ENCODE data around the gene IRX5. TPM values are rescaled to one million over a fixed set of nuclear protein-coding genes. Genes with fewer than 3 reads are reported as not detected.

IRX5 gene
- total and polyA plus RNA-seq, 5 donors = 0.48 to 1.9 (median 1.7) TPM

DNA sequence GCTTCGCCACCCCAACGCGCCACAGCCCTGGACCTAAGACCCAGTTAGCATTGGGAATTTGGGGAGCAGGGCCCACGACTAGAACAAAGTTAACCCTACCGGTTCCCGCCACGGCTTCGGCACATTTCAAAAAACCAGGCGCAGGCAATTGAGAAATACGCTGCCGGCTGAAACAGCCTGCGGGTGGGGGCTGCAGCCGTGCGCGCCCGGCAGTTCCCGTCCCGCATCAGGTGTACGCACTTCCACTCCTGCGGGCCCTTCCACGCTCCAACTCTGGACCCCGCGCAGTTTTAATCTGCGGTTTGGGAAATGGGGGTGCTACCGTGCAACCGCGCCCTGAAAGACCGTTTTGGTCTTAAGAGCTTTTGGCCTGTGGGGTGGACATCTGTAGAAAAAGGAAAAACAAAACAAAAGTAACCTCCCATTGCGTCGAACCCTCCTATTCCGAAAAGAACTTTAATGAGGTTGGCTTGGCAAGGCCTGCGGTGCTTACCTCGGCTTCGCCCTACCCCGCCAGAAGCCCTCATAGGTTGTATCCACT lies 7.1 kb downstream of the IRX5 start:
- Histone ChIP-seq H3K27me3 (ENCODE audit: control insufficient read depth, insufficient read depth) (no peaks in the 10 kb centered on the region), H3K27ac (ENCODE audit: low read length) (no peak overlapping the region), H3K4me1 (ENCODE audit: control insufficient read depth, insufficient read depth, low read length) (peaks cover 3% of the 10 kb centered on the region), H3K9me3 (ENCODE audit: control insufficient read depth, low read length) (no peaks in the 10 kb centered on the region), H3K4me3 (ENCODE audit: low read length) (peak overlapping the region; percentile 24)
- ATAC-seq = peak in 1 of 2 donors; percentile 9
- intact Hi-C loops (cut with DNase I) = loop anchor here in 1 of 4 donors (10.0 kb wide), 1 partner anchor 653 kb away; the partner anchor contains the start of gene IRX3
- no peak for DNase-seq
- 14% methylated on average over 35 of the region's 35 CpGs for WGBS

GRCh38 chr16:54938212-54939028 lies 7.8 kb downstream of the IRX5 start:
- H3K27me3 ChIP-seq (ENCODE audit: control insufficient read depth, insufficient read depth) = no peaks in the 10 kb centered on the region
- ATAC-seq (peak; percentile 47 to 50), DNase-seq (peak; percentile 14 to 68 (median 60))
- no peak overlapping the region for H3K27ac ChIP-seq (ENCODE audit: low read length)
- no peaks in the 10 kb centered on the region for H3K9me3 ChIP-seq (ENCODE audit: control insufficient read depth, low read length)
- no peak overlapping the region for H3K4me3 ChIP-seq (ENCODE audit: low read length)
- H3K4me1 ChIP-seq (ENCODE audit: control insufficient read depth, insufficient read depth, low read length) = peaks cover 3% of the 10 kb centered on the region
- intact Hi-C loops (cut with DNase I) = loop anchor here in 1 of 4 donors (10.0 kb wide), 1 partner anchor 654 kb away; the partner anchor contains the start of gene IRX3
- 12% methylated on average over 59 of the region's 59 CpGs for WGBS

GRCh38 chr16:54939029-54939346 lies 8.3 kb downstream of the IRX5 start:
- no peak for DNase-seq
- WGBS = 25% methylated on average over 14 of the region's 14 CpGs
- intact Hi-C loops (cut with DNase I) = loop anchor here in 1 of 4 donors (10.0 kb wide), 1 partner anchor 654 kb away; the partner anchor contains the start of gene IRX3

DNA sequence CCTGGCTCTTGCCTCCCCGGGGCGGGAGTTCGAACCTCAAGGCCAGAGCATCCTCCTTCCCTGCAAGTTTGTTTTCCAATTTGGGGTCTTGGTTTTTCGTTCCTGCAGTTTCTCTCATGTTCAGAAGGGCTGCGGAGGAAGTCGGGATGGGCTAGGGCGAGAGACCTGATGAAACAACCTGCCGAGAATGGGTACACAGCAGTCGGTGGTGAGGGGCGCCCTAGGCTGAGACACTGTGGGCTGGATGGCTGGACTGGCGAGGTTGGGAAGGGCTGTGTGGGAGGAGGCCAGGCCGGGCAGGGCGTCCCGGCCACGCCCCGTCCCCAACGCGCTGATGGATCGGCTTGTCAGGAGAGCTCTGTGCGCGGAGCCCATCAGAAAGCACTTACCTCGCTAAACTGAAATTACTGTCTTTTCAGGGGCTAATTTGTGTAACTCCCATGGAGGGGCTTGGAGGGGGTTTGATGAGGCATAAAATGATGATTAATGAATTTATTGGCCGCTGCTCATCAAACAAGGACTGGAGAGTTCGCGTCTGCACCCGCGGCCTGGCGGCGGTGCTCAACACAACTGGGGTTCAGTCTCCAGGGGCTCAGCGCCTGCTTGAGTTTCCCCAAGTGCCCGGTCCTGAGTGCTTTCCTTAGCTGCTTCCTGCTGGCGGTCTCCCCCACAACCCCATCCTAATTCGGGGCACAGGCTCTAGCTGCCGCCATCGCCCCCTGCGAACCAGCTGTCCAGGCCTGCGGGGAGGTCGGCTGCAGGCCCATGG lies 9.0 kb downstream of the IRX5 start:
- Histone ChIP-seq H3K4me1 (ENCODE audit: control insufficient read depth, insufficient read depth, low read length) (peaks cover 3% of the 10 kb centered on the region), H3K9me3 (ENCODE audit: control insufficient read depth, low read length) (no peaks in the 10 kb centered on the region), H3K27ac (ENCODE audit: low read length) (no peak overlapping the region), H3K27me3 (ENCODE audit: control insufficient read depth, insufficient read depth) (no peaks in the 10 kb centered on the region), H3K4me3 (ENCODE audit: low read length) (no peak overlapping the region)
- DNase-seq (peak in 1 of 3 donors; percentile 58), ATAC-seq (no peak)
- WGBS = 37% methylated on average over 38 of the region's 38 CpGs
- intact Hi-C loops (cut with DNase I) = loop anchor here in 1 of 4 donors (10.0 kb wide), 1 partner anchor 655 kb away; the partner anchor contains the start of gene IRX3

More at GRCh38 chr16:54939029-54939346, 8.3 kb downstream of the IRX5 start:
- no peak overlapping the region for H3K27ac ChIP-seq (ENCODE audit: low read length)
- H3K4me3 ChIP-seq (ENCODE audit: low read length) = no peak overlapping the region
- peaks cover 3% of the 10 kb centered on the region for H3K4me1 ChIP-seq (ENCODE audit: control insufficient read depth, insufficient read depth, low read length)
- H3K9me3 ChIP-seq (ENCODE audit: control insufficient read depth, low read length) = no peaks in the 10 kb centered on the region
- H3K27me3 ChIP-seq (ENCODE audit: control insufficient read depth, insufficient read depth) = no peaks in the 10 kb centered on the region
- ATAC-seq = no peak

DNA sequence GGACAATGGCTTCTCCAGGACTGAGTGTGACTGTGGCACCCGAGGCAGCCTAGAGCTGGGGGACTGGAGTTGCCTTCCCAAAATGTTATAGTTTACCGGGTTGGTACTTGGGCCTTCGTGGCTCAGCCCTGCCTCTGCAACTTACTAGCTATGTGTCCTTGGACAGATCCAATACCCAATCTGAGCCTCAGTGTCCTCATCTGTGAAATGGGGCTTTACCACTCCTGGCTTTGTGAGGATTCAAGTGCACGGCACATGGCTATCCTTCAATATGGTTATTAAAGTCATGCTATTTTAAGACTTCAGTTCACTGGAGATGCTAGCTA lies 9.6 kb downstream of the IRX5 start:
- H3K9me3 ChIP-seq (ENCODE audit: control insufficient read depth, low read length) = no peaks in the 10 kb centered on the region
- DNase-seq = no peak
- WGBS = 60% methylated on average over 4 of the region's 4 CpGs
- ATAC-seq = no peak
- H3K4me1 ChIP-seq (ENCODE audit: control insufficient read depth, insufficient read depth, low read length) = peaks cover 3% of the 10 kb centered on the region
- H3K4me3 ChIP-seq (ENCODE audit: low read length) = no peak overlapping the region
- intact Hi-C loops (cut with DNase I) = no loop called here
- H3K27me3 ChIP-seq (ENCODE audit: control insufficient read depth, insufficient read depth) = no peaks in the 10 kb centered on the region
- no peak overlapping the region for H3K27ac ChIP-seq (ENCODE audit: low read length)

DNA sequence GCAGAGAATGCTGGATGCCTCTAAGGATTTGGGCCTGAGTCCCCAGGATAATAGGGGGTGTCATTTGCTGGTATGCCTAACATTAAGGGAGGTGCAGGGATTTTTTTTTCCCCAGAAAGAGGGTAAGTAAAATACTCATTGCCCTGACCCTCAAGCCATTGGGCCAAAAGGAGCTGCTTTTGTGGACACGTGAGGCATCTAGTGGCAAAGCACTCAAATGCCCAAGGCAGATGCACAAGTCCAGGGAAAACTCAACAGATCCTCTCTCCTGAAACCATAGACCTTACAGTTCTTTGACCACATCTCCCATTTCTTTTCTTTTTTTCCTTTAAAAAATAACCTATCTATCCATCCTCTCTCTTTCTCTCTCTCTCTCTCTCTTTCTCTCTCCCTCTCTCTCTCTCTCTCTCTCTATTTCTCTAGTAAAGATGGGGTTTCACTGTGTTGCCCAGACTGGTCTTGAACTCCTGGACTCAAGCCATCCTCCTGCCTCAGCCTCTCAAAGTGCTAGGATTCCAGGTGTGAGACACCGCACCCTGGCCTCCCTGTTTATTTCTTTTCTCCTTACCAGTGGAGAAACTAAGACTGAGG lies 11.8 kb downstream of the IRX5 start:
- Histone ChIP-seq H3K9me3 (ENCODE audit: control insufficient read depth, low read length) (no peaks in the 10 kb centered on the region), H3K27ac (ENCODE audit: low read length) (no peak overlapping the region), H3K27me3 (ENCODE audit: control insufficient read depth, insufficient read depth) (no peaks in the 10 kb centered on the region), H3K4me3 (ENCODE audit: low read length) (no peak overlapping the region), H3K4me1 (ENCODE audit: control insufficient read depth, insufficient read depth, low read length) (no peaks in the 10 kb centered on the region)
- no peak for ATAC-seq
- intact Hi-C loops (cut with DNase I) = no loop called here
- DNase-seq = no peak
- 92% methylated on average over 2 of the region's 2 CpGs for WGBS

DNA sequence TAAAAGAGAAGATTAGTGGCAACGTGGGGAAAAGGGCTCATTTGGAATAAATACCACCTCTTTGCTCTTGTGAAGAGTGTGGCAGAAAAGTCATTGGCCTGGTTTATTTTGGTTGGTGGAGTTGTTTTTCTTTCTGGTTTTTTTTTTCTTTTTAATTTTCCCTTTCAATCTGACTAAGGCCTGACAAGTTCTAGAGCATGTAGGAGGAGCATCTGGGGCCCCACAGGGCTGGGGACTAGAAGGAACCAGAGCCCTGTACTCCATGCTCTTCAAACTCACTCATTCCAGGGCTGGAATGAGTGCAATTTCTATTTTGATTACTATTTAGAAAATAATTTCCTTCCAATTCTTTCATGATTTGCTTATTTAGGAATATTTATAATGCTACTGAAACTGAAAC lies 13.3 kb downstream of the IRX5 start:
- H3K4me3 ChIP-seq (ENCODE audit: low read length) = no peak overlapping the region
- H3K9me3 ChIP-seq (ENCODE audit: control insufficient read depth, low read length) = no peaks in the 10 kb centered on the region
- H3K4me1 ChIP-seq (ENCODE audit: control insufficient read depth, insufficient read depth, low read length) = no peaks in the 10 kb centered on the region
- H3K27ac ChIP-seq (ENCODE audit: low read length) = no peak overlapping the region
- DNase-seq (no peak), ATAC-seq (no peak)
- intact Hi-C loops (cut with DNase I) = no loop called here
- WGBS = 81% methylated on average over 1 of the region's 1 CpG
- H3K27me3 ChIP-seq (ENCODE audit: control insufficient read depth, insufficient read depth) = no peaks in the 10 kb centered on the region

DNA sequence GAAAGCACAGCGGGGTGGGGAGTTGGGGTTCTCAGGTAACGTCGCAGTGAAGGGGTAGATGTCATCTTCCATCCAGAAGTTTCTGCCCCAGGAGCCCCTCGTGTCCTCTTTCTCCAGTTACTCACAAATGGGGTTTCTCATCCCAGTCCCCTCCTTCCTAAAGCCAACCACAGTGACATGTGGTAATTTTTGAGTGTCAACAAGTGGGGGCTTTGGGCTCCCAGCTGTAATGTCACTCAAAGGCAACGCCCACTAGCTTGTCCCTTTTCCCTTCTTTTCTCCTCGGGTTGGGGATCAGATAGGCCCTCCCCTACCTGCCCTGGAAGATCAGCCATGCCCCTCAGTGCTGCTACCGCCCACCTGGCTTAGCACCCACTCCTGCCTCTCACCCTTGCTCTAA lies 14.4 kb downstream of the IRX5 start:
- 68% methylated on average over 7 of the region's 7 CpGs for WGBS
- Histone ChIP-seq H3K4me3 (ENCODE audit: low read length) (no peak overlapping the region), H3K27me3 (ENCODE audit: control insufficient read depth, insufficient read depth) (no peaks in the 10 kb centered on the region), H3K27ac (ENCODE audit: low read length) (no peak overlapping the region), H3K9me3 (ENCODE audit: control insufficient read depth, low read length) (no peaks in the 10 kb centered on the region), H3K4me1 (ENCODE audit: control insufficient read depth, insufficient read depth, low read length) (no peaks in the 10 kb centered on the region)
- no peak for DNase-seq
- intact Hi-C loops (cut with DNase I) = no loop called here
- ATAC-seq = no peak

GRCh38 chr16:54946909-54947308 lies 16.2 kb downstream of the IRX5 start:
- WGBS = 65% methylated on average over 3 of the region's 3 CpGs
- Histone ChIP-seq H3K9me3 (ENCODE audit: control insufficient read depth, low read length) (no peaks in the 10 kb centered on the region), H3K27ac (ENCODE audit: low read length) (no peak overlapping the region), H3K4me3 (ENCODE audit: low read length) (no peak overlapping the region), H3K4me1 (ENCODE audit: control insufficient read depth, insufficient read depth, low read length) (no peaks in the 10 kb centered on the region), H3K27me3 (ENCODE audit: control insufficient read depth, insufficient read depth) (peaks cover 2% of the 10 kb centered on the region)
- ATAC-seq (no peak), DNase-seq (no peak)
- intact Hi-C loops (cut with DNase I) = no loop called here

GRCh38 chr16:54947616-54948015 lies 17.0 kb downstream of the IRX5 start:
- no peaks in the 10 kb centered on the region for H3K4me1 ChIP-seq (ENCODE audit: control insufficient read depth, insufficient read depth, low read length)
- intact Hi-C loops (cut with DNase I) = no loop called here
- ATAC-seq = no peak
- H3K27me3 ChIP-seq (ENCODE audit: control insufficient read depth, insufficient read depth) = peaks cover 2% of the 10 kb centered on the region
- 85% methylated on average over 3 of the region's 3 CpGs for WGBS
- DNase-seq = no peak
- H3K27ac ChIP-seq (ENCODE audit: low read length) = no peak overlapping the region
- no peak overlapping the region for H3K4me3 ChIP-seq (ENCODE audit: low read length)
- no peaks in the 10 kb centered on the region for H3K9me3 ChIP-seq (ENCODE audit: control insufficient read depth, low read length)

- no peak overlapping the region for H3K4me3 ChIP-seq (ENCODE audit: low read length)
- no peaks in the 10 kb centered on the region for H3K9me3 ChIP-seq (ENCODE audit: control insufficient read depth, low read length)
- 68% methylated on average over 4 of the region's 4 CpGs for WGBS
- H3K27ac ChIP-seq (ENCODE audit: low read length) = no peak overlapping the region
- H3K27me3 ChIP-seq (ENCODE audit: control insufficient read depth, insufficient read depth) = peaks cover 2% of the 10 kb centered on the region
- ATAC-seq (no peak), DNase-seq (no peak)
- H3K4me1 ChIP-seq (ENCODE audit: control insufficient read depth, insufficient read depth, low read length) = no peaks in the 10 kb centered on the region
- intact Hi-C loops (cut with DNase I) = no loop called here
Measured at GRCh38 chr16:54952195-54952594, 21.5 kb downstream of the IRX5 start.

Data from right cardiac atrium (tissue), 5 donors.